CD4-positive, alpha-beta T cell (primary cell): Measurements from ENCODE around the gene WDFY2. TPM values are rescaled to one million over a fixed set of nuclear protein-coding genes. Genes with fewer than 3 reads are reported as not detected.

Source experiments
- ATAC-seq: fragments of 200-7000 bp; cut with Tn5 transposase; one replicate; pipeline ENCODE4 v1.10.0; 2022; ENCODE audit warnings: mild to moderate bottlenecking; ENCODE audit not compliant: poor library complexity
- CTCF ChIA-PET: fragments of 350-600 bp; sonication (Branson Sonifier 250); formaldehyde crosslinking; loops from one replicate; lab custom pipeline; 2021; ENCODE audit warnings: antibody characterized with exemption, inconsistent platforms; lab: Charles Lee
- POLR2A ChIA-PET: fragments of 350-600 bp; sonication (Branson Sonifier 250); formaldehyde crosslinking; loops from one replicate; lab custom pipeline; 2021; ENCODE audit warnings: antibody characterized with exemption, inconsistent platforms; lab: Charles Lee
- DNase-seq, 14 experiments: peaks; one replicate each; pipeline ENCODE4 v3.0.0-alpha.2; 2013 to 2020; ENCODE audit warnings: mixed read lengths in 2 of 14
- H3K27ac ChIP-seq, 2 donors: one replicate each; pipeline versions ENCODE4 v1.5.1 to v1.7.0; 2013; ENCODE audit warnings: low read length in 2 of 2, low read depth in 1 of 2, mild to moderate bottlenecking in 1 of 2
- H3K27me3 ChIP-seq, 2 experiments: 1 replicate in 1 of 2; 2 replicates in 1 of 2; pipeline versions ENCODE4 v1.6.1 to v1.7.0; 2013; ENCODE audit warnings: low read length in 2 of 2, control low read depth in 1 of 2, mild to moderate bottlenecking in 1 of 2, moderate library complexity in 1 of 2; ENCODE audit not compliant: insufficient read depth in 2 of 2, control insufficient read depth in 1 of 2
- H3K36me3 ChIP-seq: one replicate; pipeline ENCODE4 v1.6.1; 2013; ENCODE audit warnings: low read length, control low read depth; ENCODE audit not compliant: insufficient read depth
- H3K4me1 ChIP-seq: one replicate; pipeline ENCODE4 v1.6.1; 2013; ENCODE audit warnings: low read length, control low read depth; ENCODE audit not compliant: insufficient read depth
- H3K4me3 ChIP-seq: one replicate; pipeline ENCODE4 v1.5.1; 2013; ENCODE audit warnings: mild to moderate bottlenecking, low read length, moderate library complexity
- H3K9me3 ChIP-seq, 2 experiments: 1 replicate in 1 of 2; 2 replicates in 1 of 2; pipeline versions ENCODE4 v1.6.1 to v1.7.0; 2013; ENCODE audit warnings: low read length in 2 of 2, mild to moderate bottlenecking in 2 of 2, control low read depth in 1 of 2, moderate library complexity in 1 of 2; ENCODE audit not compliant: control insufficient read depth in 1 of 2, insufficient read depth in 1 of 2
- H3K27ac Mint-ChIP-seq: one replicate; pipeline ENCODE4 v1.8.0; 2020; ENCODE audit warnings: mixed read lengths
- H3K27me3 Mint-ChIP-seq: one replicate; pipeline ENCODE4 v1.8.0; 2021; ENCODE audit warnings: mixed read lengths
- H3K36me3 Mint-ChIP-seq: one replicate; pipeline ENCODE4 v1.8.0; 2021; ENCODE audit warnings: low read depth, mixed read lengths
- H3K4me1 Mint-ChIP-seq: one replicate; pipeline ENCODE4 v1.8.0; 2021; ENCODE audit warnings: low read depth, mixed read lengths
- H3K4me3 Mint-ChIP-seq: one replicate; pipeline ENCODE4 v1.8.0; 2020; ENCODE audit warnings: mild to moderate bottlenecking, mixed read lengths
- H3K9me3 Mint-ChIP-seq: one replicate; pipeline ENCODE4 v1.8.0; 2020; ENCODE audit warnings: mixed read lengths
- intact Hi-C, 2 experiments: fragments of 100-400 bp; cut with DNase I in 1 of 2; cut with micrococcal nuclease in 1 of 2; formaldehyde crosslinking; loops; one replicate each; pipeline versions ENCODE4 v1.15.1 to v1.9.0; 2023 to 2025; cut with DNase I, micrococcal nuclease
- total RNA-seq, 174 experiments: library from RNA in 2 of 174; stranded (reverse) in 2 of 174; gene quantifications; one replicate each; pipeline ENCODE4 v1.2.3 and lab custom pipeline; 2021 to 2026
- TF ChIP-seq, protein P1 (sequence below): fragments of 200-600 bp; IDR thresholded peaks from one replicate; pipeline ENCODE4 v1.8.0; 2022; ENCODE audit warnings: antibody characterized with exemption, mild to moderate bottlenecking

The WDFY2 gene
- total RNA-seq, 2 experiments from 2014 or later = 21.4 to 21.9 TPM

DNA sequence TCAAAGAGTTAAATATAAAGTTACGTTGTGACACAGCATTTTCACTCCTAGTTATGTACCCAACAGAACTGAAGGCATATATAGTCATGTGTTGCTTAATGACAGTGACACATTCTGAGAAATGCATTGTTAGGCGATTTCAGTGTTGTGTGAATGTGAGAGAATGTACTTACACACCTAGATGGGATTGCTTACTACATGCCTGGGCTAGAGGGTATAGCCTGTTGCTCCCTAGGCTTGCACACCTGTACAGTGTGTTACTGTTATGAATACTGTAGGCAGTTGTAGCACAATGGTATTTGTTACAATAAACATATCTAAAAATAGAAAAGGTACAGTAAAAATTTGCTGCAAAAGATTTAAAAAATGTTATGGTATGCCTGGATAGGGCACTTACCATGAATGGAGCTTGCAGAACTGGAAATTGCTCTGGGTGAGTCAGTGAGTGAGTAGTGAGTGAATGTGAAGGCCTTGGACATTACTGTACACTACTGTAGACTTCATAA lies 130.5 kb downstream of the WDFY2 start:
- Mint-ChIP-seq H3K4me3 (no peak overlapping the region), H3K4me1 (peaks cover 4% of the 10 kb centered on the region), H3K27me3 (no peaks in the 10 kb centered on the region), H3K27ac (no peak overlapping the region), H3K36me3 (peaks cover 16% of the 10 kb centered on the region), H3K9me3 (no peaks in the 10 kb centered on the region)
- intact Hi-C loops = no loop called here
- ATAC-seq = no peak
- Histone ChIP-seq H3K4me1 (no peaks in the 10 kb centered on the region), H3K9me3 (no peaks in the 10 kb centered on the region), H3K36me3 (no peaks in the 10 kb centered on the region), H3K27me3 (no peaks in the 10 kb centered on the region), H3K27ac (no peak overlapping the region), H3K4me3 (no peak overlapping the region)
- peak in 2 of 14 experiments; percentile 17 to 25 for DNase-seq
- TF ChIP-seq, protein P1, sequence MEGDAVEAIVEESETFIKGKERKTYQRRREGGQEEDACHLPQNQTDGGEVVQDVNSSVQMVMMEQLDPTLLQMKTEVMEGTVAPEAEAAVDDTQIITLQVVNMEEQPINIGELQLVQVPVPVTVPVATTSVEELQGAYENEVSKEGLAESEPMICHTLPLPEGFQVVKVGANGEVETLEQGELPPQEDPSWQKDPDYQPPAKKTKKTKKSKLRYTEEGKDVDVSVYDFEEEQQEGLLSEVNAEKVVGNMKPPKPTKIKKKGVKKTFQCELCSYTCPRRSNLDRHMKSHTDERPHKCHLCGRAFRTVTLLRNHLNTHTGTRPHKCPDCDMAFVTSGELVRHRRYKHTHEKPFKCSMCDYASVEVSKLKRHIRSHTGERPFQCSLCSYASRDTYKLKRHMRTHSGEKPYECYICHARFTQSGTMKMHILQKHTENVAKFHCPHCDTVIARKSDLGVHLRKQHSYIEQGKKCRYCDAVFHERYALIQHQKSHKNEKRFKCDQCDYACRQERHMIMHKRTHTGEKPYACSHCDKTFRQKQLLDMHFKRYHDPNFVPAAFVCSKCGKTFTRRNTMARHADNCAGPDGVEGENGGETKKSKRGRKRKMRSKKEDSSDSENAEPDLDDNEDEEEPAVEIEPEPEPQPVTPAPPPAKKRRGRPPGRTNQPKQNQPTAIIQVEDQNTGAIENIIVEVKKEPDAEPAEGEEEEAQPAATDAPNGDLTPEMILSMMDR = no peak
- ChIA-PET POLR2A (no interaction called here), CTCF (no interaction called here)

DNA sequence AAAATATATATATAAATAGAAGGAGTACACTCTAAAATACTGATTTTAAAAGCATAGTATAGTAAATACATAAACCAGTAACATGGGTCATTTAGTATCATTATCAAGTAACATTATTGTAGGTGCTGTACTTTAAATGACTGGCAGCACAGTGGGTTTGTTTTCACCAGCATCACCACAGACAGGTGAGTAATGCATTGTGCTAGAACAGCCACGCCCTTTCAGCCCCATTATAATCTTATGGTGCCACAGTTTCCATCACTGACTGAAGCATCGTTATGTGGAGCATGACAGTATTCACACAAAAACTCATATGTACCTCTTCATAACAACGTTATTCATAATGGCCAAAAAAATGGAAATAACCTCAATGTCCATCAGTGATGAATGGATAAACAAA lies 131.4 kb downstream of the WDFY2 start:
- CTCF ChIA-PET = no interaction called here
- POLR2A ChIA-PET = no interaction called here
- no peak for ATAC-seq
- Histone ChIP-seq H3K27me3 (no peaks in the 10 kb centered on the region), H3K4me1 (no peaks in the 10 kb centered on the region), H3K36me3 (no peaks in the 10 kb centered on the region), H3K4me3 (no peak overlapping the region), H3K27ac (no peak overlapping the region), H3K9me3 (no peaks in the 10 kb centered on the region)
- intact Hi-C loops = no loop called here
- Mint-ChIP-seq H3K36me3 (peaks cover 18% of the 10 kb centered on the region), H3K9me3 (no peaks in the 10 kb centered on the region), H3K4me3 (no peak overlapping the region), H3K27ac (peak overlapping the region; percentile 44), H3K4me1 (peaks cover 4% of the 10 kb centered on the region), H3K27me3 (no peaks in the 10 kb centered on the region)
- no peak for DNase-seq
- TF ChIP-seq, protein P1 = no peak

DNA sequence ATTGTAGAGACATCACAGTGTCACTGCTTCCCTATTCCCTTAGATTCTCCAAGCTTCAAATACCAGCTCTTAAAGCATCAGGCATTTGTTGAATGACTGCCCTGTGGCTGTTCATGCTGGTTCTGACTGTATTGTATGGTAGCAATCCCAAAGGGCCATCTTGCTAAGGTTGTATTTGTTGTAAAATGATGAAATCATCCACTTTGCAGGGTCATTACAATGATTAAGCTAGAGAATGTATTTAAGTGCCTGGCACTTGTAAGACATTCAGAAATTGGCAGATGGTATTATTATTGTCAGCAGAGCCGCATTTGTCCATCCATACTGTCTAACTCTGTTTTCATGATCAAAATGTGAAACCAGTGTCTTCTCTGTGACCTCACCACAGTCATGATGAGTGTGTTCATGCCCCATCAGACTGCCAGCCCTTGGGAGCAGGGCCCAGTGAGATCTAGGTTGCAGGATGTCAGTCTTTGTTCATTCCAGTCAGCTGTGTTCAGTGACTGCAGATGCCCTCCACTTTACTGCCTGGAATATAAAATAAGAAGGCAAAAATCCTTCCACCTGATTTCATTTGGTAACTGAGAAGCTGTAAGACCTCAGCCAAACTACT lies 133.6 kb downstream of the WDFY2 start:
- intact Hi-C loops = no loop called here
- Histone ChIP-seq H3K27me3 (no peaks in the 10 kb centered on the region), H3K9me3 (no peaks in the 10 kb centered on the region), H3K27ac (no peak overlapping the region), H3K4me1 (no peaks in the 10 kb centered on the region), H3K36me3 (no peaks in the 10 kb centered on the region), H3K4me3 (no peak overlapping the region)
- DNase-seq (no peak), ATAC-seq (no peak)
- no peaks in the 10 kb centered on the region for H3K9me3 Mint-ChIP-seq
- no peak overlapping the region for H3K27ac Mint-ChIP-seq
- H3K4me1 Mint-ChIP-seq = peaks cover 4% of the 10 kb centered on the region
- ChIA-PET CTCF (no interaction called here), POLR2A (interaction anchor here (0.9 kb wide), 1 partner anchor 265 kb away, joined by 4 read pairs; no protein-coding TSS in a partner anchor)
- TF ChIP-seq, protein P1 = no peak
- H3K4me3 Mint-ChIP-seq = no peak overlapping the region
- no peaks in the 10 kb centered on the region for H3K27me3 Mint-ChIP-seq
- H3K36me3 Mint-ChIP-seq = peaks cover 18% of the 10 kb centered on the region
